K562 (cell line): ENCODE data around the gene CHPF2. TPM values are rescaled to one million over a fixed set of nuclear protein-coding genes. Genes with fewer than 3 reads are reported as not detected.
A peak's percentile ranks its signal among the peaks of the same experiment; 100 is the strongest.

Experiments
- CEBPB ChIP-seq: fragments of 450-650 bp; IDR thresholded peaks from 2 replicates; pipeline ENCODE4 v1.6.1; 2016; ENCODE audit warnings: missing genetic modification characterization, missing compliant biosample characterization
- CREB1 ChIP-seq, 2 experiments: sonication (generic) in 1 of 2; formaldehyde crosslinking in 1 of 2; IDR thresholded peaks; 2 replicates each; pipeline versions ENCODE4 v1.6.1 to v1.8.0; 2012 to 2022; ENCODE audit warnings: inconsistent platforms in 1 of 2, mild to moderate bottlenecking in 1 of 2, missing genetic modification reagents in 1 of 2, moderate library complexity in 1 of 2
- ELF1 ChIP-seq: fragments of 200-800 bp; sonication (Bioruptor generic); IDR thresholded peaks from 2 replicates; pipeline ENCODE4 v1.6.1; 2016; ENCODE audit warnings: missing genetic modification characterization, missing compliant biosample characterization
- ZNF232 ChIP-seq: sonication (generic); formaldehyde crosslinking; IDR thresholded peaks from 2 replicates; pipeline ENCODE4 v1.8.0; 2022; ENCODE audit warnings: mild to moderate bottlenecking, missing genetic modification reagents
- ZNF449 ChIP-seq: fragments of 250-450 bp; sonication (Bioruptor Pico); IDR thresholded peaks from 2 replicates; pipeline ENCODE4 v1.8.0; 2022; ENCODE audit warnings: moderate library complexity, mild to moderate bottlenecking, inconsistent platforms
- polyA plus RNA-seq, 8 experiments: library from polyadenylated mRNA; depleted of rRNA in 4 of 8; stranded (reverse) in 5 of 8; unstranded in 3 of 8; fragments of >200 nt; fragmentation: Nextera tagmentation in 2 of 8; fragmentation: Illumina TruSeq in 1 of 8; extraction: Ambion mirVana in 2 of 8; extraction: Trizol in 1 of 8; gene quantifications; 2 replicates each; pipeline versions ENCODE4 v1.2.1 to v1.2.3, GENCODE V29; 2011 to 2014; ENCODE audit warnings: inconsistent platforms in 1 of 8, missing spikeins in 1 of 8
- total RNA-seq, 7 experiments: library from RNA; depleted of rRNA in 6 of 7; stranded (reverse); fragments of >200 nt in 6 of 7; fragmentation: Illumina TruSeq in 2 of 7; extraction: Trizol in 2 of 7; gene quantifications; 2 replicates each; pipeline versions ENCODE4 v1.2.1 to v1.2.3, GENCODE V29; 2011 to 2021; ENCODE audit warnings: low replicate concordance in 1 of 7
- TF ChIP-seq, protein P1 (sequence below), 3 experiments: IDR thresholded peaks in 2 of 3; conservative IDR thresholded peaks in 1 of 3; 2 replicates each; pipeline ENCODE4 v1.5.1; 2011 to 2012; ENCODE audit warnings: low read length in 3 of 3, mild to moderate bottlenecking in 3 of 3, control low read depth in 2 of 3, improper control_type of control experiment in 1 of 3, inconsistent platforms in 1 of 3, low read depth in 1 of 3, mixed read lengths in 1 of 3, moderate library complexity in 1 of 3; ENCODE audit not compliant: insufficient read depth in 2 of 3

CHPF2 gene
- total and polyA plus RNA-seq, 9 of the 15 experiments (the other 6 are each of a cell fraction or from before 2014, with no cell fraction given), result 0.08 to 32.8 (median 10.5) TPM

GRCh38 chr7:151271699-151272355, 39.5 kb downstream of the CHPF2 start (continued):
- 0 out of 2 replicates have a peak, but pooled peaks have one; percentile 10 for TF ChIP-seq ZNF449 (CRISPR knock-in tag)
- TF ChIP-seq ZNF232 (CRISPR knock-in tag), result 0 out of 2 replicates have a peak, but pooled peaks have one; percentile 40
- TF ChIP-seq, protein P1, sequence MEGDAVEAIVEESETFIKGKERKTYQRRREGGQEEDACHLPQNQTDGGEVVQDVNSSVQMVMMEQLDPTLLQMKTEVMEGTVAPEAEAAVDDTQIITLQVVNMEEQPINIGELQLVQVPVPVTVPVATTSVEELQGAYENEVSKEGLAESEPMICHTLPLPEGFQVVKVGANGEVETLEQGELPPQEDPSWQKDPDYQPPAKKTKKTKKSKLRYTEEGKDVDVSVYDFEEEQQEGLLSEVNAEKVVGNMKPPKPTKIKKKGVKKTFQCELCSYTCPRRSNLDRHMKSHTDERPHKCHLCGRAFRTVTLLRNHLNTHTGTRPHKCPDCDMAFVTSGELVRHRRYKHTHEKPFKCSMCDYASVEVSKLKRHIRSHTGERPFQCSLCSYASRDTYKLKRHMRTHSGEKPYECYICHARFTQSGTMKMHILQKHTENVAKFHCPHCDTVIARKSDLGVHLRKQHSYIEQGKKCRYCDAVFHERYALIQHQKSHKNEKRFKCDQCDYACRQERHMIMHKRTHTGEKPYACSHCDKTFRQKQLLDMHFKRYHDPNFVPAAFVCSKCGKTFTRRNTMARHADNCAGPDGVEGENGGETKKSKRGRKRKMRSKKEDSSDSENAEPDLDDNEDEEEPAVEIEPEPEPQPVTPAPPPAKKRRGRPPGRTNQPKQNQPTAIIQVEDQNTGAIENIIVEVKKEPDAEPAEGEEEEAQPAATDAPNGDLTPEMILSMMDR (IDR thresholded peaks at IDR 0.05 in 2 of 3, conservative IDR thresholded peaks at IDR 0.05 in 1 of 3; ENCODE audit: insufficient read depth in 2 of 3, low read depth in 1 of 3, low read length in 3 of 3), result peak; percentile 20 to 42 (median 30); a peak in 2 of 6 replicates
- TF ChIP-seq CREB1 (IDR thresholded peaks at IDR 0.05), result no peak
- TF ChIP-seq CREB1 (CRISPR knock-in tag; IDR thresholded peaks at IDR 0.05), result 0 out of 2 replicates have a peak, but pooled peaks have one; percentile 18
- peak; percentile 99 for TF ChIP-seq CEBPB (tag)
- TF ChIP-seq ELF1 (tag), result peak; percentile 69; the same call in 1 of the 2 replicates
